Measurements from ENCODE around the gene CDH16. TPM values are rescaled to one million over a fixed set of nuclear protein-coding genes. Genes with fewer than 3 reads are reported as not detected.

Gene CDH16
- total and polyA plus RNA-seq, 2 of the 13 experiments (the other 11 are each of a cell fraction or from before 2014, with no cell fraction given), result 2.7 to 3.9 TPM

DNA sequence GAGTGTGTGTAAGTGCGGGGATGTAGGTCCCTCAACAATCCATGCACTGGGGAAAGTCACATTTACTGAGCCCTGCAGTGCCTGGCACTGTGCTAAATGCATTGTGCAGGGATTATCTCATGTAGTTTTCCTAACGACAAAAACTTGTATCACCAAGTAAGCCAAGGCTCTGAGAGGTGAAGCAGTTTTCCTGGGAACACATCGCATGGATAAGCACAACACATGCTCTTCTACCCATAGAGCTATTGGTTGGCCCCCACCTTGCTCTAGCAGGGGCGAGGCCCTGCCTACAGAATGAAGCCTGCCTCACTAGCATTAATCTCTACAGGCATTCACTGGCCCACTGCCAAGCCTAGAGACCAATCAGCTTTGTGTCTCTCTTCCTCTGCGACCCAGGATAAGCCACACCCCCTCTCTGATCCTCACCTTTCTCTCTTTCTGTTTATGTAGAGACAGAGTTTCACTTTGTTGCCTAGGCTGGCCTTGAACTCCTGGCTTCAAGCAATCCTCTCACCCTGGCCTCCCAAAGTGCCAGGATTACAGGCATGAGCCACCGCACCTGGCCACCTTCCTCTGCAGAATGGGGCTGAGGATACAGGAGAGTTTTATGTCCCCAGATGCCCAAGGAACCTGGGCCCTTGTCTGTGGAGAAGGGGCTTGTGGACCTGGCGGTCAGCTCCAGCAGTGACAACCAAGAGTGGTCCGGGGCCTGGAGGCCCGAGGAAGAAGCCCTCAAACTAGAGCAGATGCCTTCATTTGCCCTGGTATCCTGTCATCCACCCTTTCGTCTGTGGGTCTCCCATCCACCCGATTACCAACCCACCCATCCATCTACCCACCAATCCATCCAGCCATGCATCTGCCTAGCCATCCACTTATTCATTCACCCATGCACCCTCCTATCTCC, 12.8 kb downstream of the CDH16 start (continued):
- TF ChIP-seq, protein P1, sequence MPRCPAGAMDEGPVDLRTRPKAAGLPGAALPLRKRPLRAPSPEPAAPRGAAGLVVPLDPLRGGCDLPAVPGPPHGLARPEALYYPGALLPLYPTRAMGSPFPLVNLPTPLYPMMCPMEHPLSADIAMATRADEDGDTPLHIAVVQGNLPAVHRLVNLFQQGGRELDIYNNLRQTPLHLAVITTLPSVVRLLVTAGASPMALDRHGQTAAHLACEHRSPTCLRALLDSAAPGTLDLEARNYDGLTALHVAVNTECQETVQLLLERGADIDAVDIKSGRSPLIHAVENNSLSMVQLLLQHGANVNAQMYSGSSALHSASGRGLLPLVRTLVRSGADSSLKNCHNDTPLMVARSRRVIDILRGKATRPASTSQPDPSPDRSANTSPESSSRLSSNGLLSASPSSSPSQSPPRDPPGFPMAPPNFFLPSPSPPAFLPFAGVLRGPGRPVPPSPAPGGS (CRISPR knock-in tag; IDR thresholded peaks at IDR 0.05), result no peak
- TF ChIP-seq CAMTA2 (CRISPR knock-in tag; IDR thresholded peaks at IDR 0.05; ENCODE audit: borderline replicate concordance) (no peak), TBP (CRISPR knock-in tag; IDR thresholded peaks at IDR 0.05) (0 out of 2 replicates have a peak, but pooled peaks have one; percentile 33), ZNF746 (CRISPR knock-in tag; IDR thresholded peaks at IDR 0.05) (no peak; the same call in 1 of the 2 replicates), MATR3 (CRISPR knock-in tag; IDR thresholded peaks at IDR 0.05) (no peak), TBX3 (IDR thresholded peaks at IDR 0.05; ENCODE audit: borderline replicate concordance) (peak; percentile 45; the same call in 1 of the 2 replicates), CC2D1A (CRISPR knock-in tag; IDR thresholded peaks at IDR 0.05) (no peak), NFE2 (CRISPR knock-in tag; IDR thresholded peaks at IDR 0.05) (no peak), RFXANK (CRISPR knock-in tag; IDR thresholded peaks at IDR 0.05) (peak; percentile 72; the same call in 1 of the 2 replicates), ZNF343 (CRISPR knock-in tag; IDR thresholded peaks at IDR 0.05) (0 out of 2 replicates have a peak, but pooled peaks have one; percentile 20), ZNF883 (CRISPR knock-in tag; IDR thresholded peaks at IDR 0.05; ENCODE audit: not compliant biosample characterization) (no peak), GLI4 (CRISPR knock-in tag; IDR thresholded peaks at IDR 0.05; ENCODE audit: borderline replicate concordance) (no peak), ZKSCAN8 (CRISPR knock-in tag; IDR thresholded peaks at IDR 0.05; ENCODE audit: borderline replicate concordance) (0 out of 2 replicates have a peak, but pooled peaks have one; percentile 25), ZFYVE20 (CRISPR knock-in tag; IDR thresholded peaks at IDR 0.05; ENCODE audit: borderline replicate concordance, low read depth) (no peak)
- TF ChIP-seq, protein P2, sequence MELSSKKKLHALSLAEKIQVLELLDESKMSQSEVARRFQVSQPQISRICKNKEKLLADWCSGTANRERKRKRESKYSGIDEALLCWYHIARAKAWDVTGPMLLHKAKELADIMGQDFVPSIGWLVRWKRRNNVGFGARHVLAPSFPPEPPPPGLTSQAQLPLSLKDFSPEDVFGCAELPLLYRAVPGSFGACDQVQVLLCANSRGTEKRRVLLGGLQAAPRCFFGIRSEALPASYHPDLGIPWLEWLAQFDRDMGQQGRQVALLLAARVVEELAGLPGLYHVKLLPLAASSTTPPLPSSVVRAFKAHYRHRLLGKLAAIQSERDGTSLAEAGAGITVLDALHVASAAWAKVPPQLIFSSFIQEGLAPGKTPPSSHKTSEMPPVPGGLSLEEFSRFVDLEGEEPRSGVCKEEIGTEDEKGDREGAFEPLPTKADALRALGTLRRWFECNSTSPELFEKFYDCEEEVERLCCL (CRISPR knock-in tag; IDR thresholded peaks at IDR 0.05; ENCODE audit: borderline replicate concordance), result no peak
- TF ChIP-seq, protein P3, sequence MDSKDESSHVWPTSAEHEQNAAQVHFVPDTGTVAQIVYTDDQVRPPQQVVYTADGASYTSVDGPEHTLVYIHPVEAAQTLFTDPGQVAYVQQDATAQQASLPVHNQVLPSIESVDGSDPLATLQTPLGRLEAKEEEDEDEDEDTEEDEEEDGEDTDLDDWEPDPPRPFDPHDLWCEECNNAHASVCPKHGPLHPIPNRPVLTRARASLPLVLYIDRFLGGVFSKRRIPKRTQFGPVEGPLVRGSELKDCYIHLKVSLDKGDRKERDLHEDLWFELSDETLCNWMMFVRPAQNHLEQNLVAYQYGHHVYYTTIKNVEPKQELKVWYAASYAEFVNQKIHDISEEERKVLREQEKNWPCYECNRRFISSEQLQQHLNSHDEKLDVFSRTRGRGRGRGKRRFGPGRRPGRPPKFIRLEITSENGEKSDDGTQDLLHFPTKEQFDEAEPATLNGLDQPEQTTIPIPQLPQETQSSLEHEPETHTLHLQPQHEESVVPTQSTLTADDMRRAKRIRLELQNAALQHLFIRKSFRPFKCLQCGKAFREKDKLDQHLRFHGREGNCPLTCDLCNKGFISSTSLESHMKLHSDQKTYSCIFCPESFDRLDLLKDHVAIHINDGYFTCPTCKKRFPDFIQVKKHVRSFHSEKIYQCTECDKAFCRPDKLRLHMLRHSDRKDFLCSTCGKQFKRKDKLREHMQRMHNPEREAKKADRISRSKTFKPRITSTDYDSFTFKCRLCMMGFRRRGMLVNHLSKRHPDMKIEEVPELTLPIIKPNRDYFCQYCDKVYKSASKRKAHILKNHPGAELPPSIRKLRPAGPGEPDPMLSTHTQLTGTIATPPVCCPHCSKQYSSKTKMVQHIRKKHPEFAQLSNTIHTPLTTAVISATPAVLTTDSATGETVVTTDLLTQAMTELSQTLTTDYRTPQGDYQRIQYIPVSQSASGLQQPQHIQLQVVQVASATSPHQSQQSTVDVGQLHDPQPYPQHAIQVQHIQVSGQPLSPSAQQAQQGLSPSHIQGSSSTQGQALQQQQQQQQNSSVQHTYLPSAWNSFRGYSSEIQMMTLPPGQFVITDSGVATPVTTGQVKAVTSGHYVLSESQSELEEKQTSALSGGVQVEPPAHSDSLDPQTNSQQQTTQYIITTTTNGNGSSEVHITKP (CRISPR knock-in tag; IDR thresholded peaks at IDR 0.05; ENCODE audit: low read depth), result no peak; the same call in 1 of the 2 replicates
- TF ChIP-seq, protein P4, sequence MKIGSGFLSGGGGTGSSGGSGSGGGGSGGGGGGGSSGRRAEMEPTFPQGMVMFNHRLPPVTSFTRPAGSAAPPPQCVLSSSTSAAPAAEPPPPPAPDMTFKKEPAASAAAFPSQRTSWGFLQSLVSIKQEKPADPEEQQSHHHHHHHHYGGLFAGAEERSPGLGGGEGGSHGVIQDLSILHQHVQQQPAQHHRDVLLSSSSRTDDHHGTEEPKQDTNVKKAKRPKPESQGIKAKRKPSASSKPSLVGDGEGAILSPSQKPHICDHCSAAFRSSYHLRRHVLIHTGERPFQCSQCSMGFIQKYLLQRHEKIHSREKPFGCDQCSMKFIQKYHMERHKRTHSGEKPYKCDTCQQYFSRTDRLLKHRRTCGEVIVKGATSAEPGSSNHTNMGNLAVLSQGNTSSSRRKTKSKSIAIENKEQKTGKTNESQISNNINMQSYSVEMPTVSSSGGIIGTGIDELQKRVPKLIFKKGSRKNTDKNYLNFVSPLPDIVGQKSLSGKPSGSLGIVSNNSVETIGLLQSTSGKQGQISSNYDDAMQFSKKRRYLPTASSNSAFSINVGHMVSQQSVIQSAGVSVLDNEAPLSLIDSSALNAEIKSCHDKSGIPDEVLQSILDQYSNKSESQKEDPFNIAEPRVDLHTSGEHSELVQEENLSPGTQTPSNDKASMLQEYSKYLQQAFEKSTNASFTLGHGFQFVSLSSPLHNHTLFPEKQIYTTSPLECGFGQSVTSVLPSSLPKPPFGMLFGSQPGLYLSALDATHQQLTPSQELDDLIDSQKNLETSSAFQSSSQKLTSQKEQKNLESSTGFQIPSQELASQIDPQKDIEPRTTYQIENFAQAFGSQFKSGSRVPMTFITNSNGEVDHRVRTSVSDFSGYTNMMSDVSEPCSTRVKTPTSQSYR (CRISPR knock-in tag; IDR thresholded peaks at IDR 0.05; ENCODE audit: borderline replicate concordance), result peak; percentile 59

All from HepG2 (cell line).